HG02840 (cell line): ENCODE data around the gene GNMT.

Experiments used
- ATAC-seq: cut with Tn5 transposase; IDR thresholded peaks from one replicate; pipeline ENCODE4 v1.9.1; 2021; ENCODE audit warnings: mild to moderate bottlenecking, moderate library complexity, moderate number of reproducible peaks; ENCODE audit not compliant: unreplicated experiment, low FRiP score

Gene GNMT

GRCh38 chr6:43009124-43009523 is 48.6 kb downstream of the GNMT start:
- ATAC-seq, result no peak

- no peak for ATAC-seq
Observed at GRCh38 chr6:43011207-43011606, 50.7 kb downstream of the GNMT start.

- no peak for ATAC-seq
Observed at GRCh38 chr6:43012364-43012763, 51.8 kb downstream of the GNMT start.

GRCh38 chr6:43013097-43013842 is 52.7 kb downstream of the GNMT start:
- ATAC-seq, result peak; percentile 9
